Measurements from ENCODE around the gene MATR3.

DNA sequence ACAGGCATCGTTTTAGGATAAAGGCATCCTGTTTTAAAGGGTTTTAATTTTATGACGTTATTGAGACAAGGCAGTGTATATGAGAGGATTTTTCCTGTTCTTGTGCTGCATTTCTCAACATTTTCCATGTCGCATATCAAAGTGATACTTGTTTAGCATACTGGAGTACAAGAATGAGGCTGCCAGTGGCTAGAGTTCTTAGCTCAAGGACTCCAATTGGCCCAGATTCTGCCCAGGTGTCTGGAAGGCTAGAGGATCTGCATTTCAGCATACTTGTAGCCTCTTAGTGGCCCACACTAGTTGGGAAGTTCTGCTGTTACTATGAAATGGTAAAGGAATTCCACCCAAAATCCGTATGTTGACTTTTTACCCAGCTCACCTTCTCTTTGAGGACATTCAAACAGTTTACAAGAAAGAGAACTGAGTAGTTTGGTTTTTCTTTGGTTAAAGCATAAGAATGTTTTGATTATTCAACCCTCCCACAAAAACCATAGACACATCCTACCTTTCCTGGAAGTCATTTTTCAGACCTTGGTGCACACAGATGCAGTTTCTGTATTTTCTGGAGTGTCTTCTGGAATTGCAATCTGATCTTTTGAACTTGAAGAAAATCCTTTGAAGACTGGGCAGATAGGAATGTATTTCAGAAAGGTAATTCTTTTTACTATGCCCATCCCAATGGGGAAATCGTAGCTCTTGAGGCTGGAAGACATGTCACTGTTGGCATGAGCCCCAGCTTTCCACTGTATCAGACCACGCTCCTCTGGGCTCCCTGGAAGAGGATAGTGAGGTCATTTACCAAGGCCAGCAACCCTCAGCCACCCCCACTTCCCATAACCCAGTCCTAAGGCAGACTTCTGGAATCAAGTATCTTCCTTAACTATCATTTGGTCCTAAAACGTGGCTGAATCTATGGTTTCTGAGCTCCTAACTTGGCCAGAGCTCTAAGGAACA, 78.2 kb downstream of the MATR3 start:
- no peak for TF ChIP-seq POLR2A (IDR thresholded peaks at IDR 0.05)
- TF ChIP-seq, protein P1, sequence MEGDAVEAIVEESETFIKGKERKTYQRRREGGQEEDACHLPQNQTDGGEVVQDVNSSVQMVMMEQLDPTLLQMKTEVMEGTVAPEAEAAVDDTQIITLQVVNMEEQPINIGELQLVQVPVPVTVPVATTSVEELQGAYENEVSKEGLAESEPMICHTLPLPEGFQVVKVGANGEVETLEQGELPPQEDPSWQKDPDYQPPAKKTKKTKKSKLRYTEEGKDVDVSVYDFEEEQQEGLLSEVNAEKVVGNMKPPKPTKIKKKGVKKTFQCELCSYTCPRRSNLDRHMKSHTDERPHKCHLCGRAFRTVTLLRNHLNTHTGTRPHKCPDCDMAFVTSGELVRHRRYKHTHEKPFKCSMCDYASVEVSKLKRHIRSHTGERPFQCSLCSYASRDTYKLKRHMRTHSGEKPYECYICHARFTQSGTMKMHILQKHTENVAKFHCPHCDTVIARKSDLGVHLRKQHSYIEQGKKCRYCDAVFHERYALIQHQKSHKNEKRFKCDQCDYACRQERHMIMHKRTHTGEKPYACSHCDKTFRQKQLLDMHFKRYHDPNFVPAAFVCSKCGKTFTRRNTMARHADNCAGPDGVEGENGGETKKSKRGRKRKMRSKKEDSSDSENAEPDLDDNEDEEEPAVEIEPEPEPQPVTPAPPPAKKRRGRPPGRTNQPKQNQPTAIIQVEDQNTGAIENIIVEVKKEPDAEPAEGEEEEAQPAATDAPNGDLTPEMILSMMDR (IDR thresholded peaks at IDR 0.05), result no peak

All from thyroid gland (tissue), 4 donors.